Endothelial cell of umbilical vein (primary cell): ENCODE results near the gene NRGN. TPM values are rescaled to one million over a fixed set of nuclear protein-coding genes. Genes with fewer than 3 reads are reported as not detected.

Experiments used
- BruUV-seq: library from RNA; stranded (reverse); fragments of 400-500 nt; replicated peaks from 2 replicates; lab custom pipeline; 2021; lab: Mats Ljungman, UMichigan
- CTCF ChIA-PET: fragments of 300-600, 350-600 bp; sonication (Branson Sonifier 250); formaldehyde crosslinking; loops from one replicate; lab custom pipeline; 2021; ENCODE audit warnings: antibody characterized with exemption, inconsistent platforms; lab: Charles Lee
- POLR2A ChIA-PET: fragments of 300-600, 350-600 bp; sonication (Branson Sonifier 250); formaldehyde crosslinking; loops from one replicate; lab custom pipeline; 2021; ENCODE audit warnings: antibody characterized with exemption, inconsistent platforms; lab: Charles Lee
- DNase-seq: peaks from one replicate; pipeline ENCODE4 v3.0.0-alpha.2; 2011; ENCODE audit warnings: low read depth, low spot score
- FAIRE-seq: peaks from 2 replicates; lab custom pipeline; 2011; peaks lifted over from hg19 to GRCh38; lab: Jason Lieb, UNC
- H2AFZ ChIP-seq: 2 replicates; pipeline ENCODE4 v1.6.0; 2012; ENCODE audit warnings: low read depth, low read length, control low read depth, inconsistent platforms
- H3K27ac ChIP-seq: 2 replicates; pipeline ENCODE4 v1.5.1; 2011; ENCODE audit warnings: low read depth, mild to moderate bottlenecking, control low read depth, low read length, moderate library complexity; ENCODE audit not compliant: insufficient read depth
- H3K27me3 ChIP-seq, 2 experiments: 2 replicates each; pipeline versions ENCODE4 v1.6.0 to v1.6.1; 2011; ENCODE audit warnings: low read length in 2 of 2, mixed read lengths in 1 of 2; ENCODE audit not compliant: control insufficient read depth in 2 of 2, insufficient read depth in 2 of 2
- H3K36me3 ChIP-seq, 2 experiments: 2 replicates in 1 of 2; 3 replicates in 1 of 2; pipeline ENCODE4 v1.5.1; 2011; ENCODE audit warnings: low read length in 2 of 2, mild to moderate bottlenecking in 1 of 2, moderate library complexity in 1 of 2; ENCODE audit not compliant: control insufficient read depth in 2 of 2, insufficient read depth in 2 of 2; ENCODE audit errors: extremely low read depth in 1 of 2
- H3K4me1 ChIP-seq: 3 replicates; pipeline ENCODE4 v1.5.1; 2011; ENCODE audit warnings: mild to moderate bottlenecking, low read length; ENCODE audit not compliant: control insufficient read depth, insufficient read depth; ENCODE audit errors: extremely low read depth
- H3K4me2 ChIP-seq: 2 replicates; pipeline ENCODE4 v1.6.1; 2011; ENCODE audit warnings: low read length, control low read depth, mixed read lengths; ENCODE audit not compliant: insufficient read depth
- H3K4me3 ChIP-seq, 3 experiments: fragments of 200-600 bp in 1 of 3; sonication (generic), shearing (Covaris generic) in 1 of 3; replicated peaks in 1 of 3; 2 replicates each; pipeline ENCODE4 v1.5.1; 2011 to 2016; ENCODE audit warnings: control low read depth in 3 of 3, low read length in 3 of 3, mild to moderate bottlenecking in 2 of 3, inconsistent platforms in 1 of 3, low read depth in 1 of 3, moderate library complexity in 1 of 3; ENCODE audit not compliant: insufficient read depth in 1 of 3
- H3K79me2 ChIP-seq: 2 replicates; pipeline ENCODE4 v1.6.0; 2012; ENCODE audit warnings: low read length, inconsistent platforms; ENCODE audit not compliant: control insufficient read depth, insufficient read depth
- H3K9ac ChIP-seq: replicated peaks from 2 replicates; pipeline ENCODE3; 2011; ENCODE audit warnings: low read length, control low read depth; ENCODE audit not compliant: insufficient read depth; ENCODE audit errors: extremely low read depth
- H3K9me1 ChIP-seq: replicated peaks from 3 replicates; pipeline ENCODE4 v1.6.0; 2011; ENCODE audit warnings: mild to moderate bottlenecking, low read length; ENCODE audit not compliant: control insufficient read depth, insufficient read depth; ENCODE audit errors: extremely low read depth
- H3K9me3 ChIP-seq: replicated peaks from 2 replicates; pipeline ENCODE4 v1.5.1; 2012; ENCODE audit warnings: low read length, inconsistent platforms; ENCODE audit not compliant: control insufficient read depth, insufficient read depth
- H4K20me1 ChIP-seq: replicated peaks from 2 replicates; pipeline ENCODE3; 2011; ENCODE audit warnings: mild to moderate bottlenecking, low read length; ENCODE audit not compliant: control insufficient read depth, insufficient read depth; ENCODE audit errors: extremely low read depth
- EZH2 ChIP-seq: IDR thresholded peaks from 2 replicates; pipeline ENCODE4 v1.6.1; 2012; ENCODE audit warnings: borderline replicate concordance, low read depth, mild to moderate bottlenecking, moderate library complexity, low read length, inconsistent platforms; ENCODE audit not compliant: severe bottlenecking
- FOS ChIP-seq: IDR thresholded peaks from 2 replicates; pipeline ENCODE4 v1.6.1; 2011; ENCODE audit warnings: mild to moderate bottlenecking, low read length, moderate library complexity, borderline replicate concordance; ENCODE audit not compliant: insufficient read depth
- GATA2 ChIP-seq: IDR thresholded peaks from 2 replicates; pipeline ENCODE4 v1.7.0; 2011; ENCODE audit warnings: low read depth, mild to moderate bottlenecking, moderate library complexity, mixed read lengths, low read length; ENCODE audit not compliant: insufficient read length, insufficient read depth
- JUN ChIP-seq: IDR thresholded peaks from 2 replicates; pipeline ENCODE4 v1.6.1; 2011; ENCODE audit warnings: borderline replicate concordance, low read depth; ENCODE audit not compliant: insufficient read length, insufficient read depth
- MYC ChIP-seq: IDR thresholded peaks from one replicate; pipeline ENCODE4 v1.6.1; 2011; ENCODE audit warnings: mild to moderate bottlenecking, low read depth, low read length
- POLR2A ChIP-seq: IDR thresholded peaks from 2 replicates; pipeline ENCODE4 v1.6.1; 2012; ENCODE audit warnings: low read depth, mild to moderate bottlenecking, control low read depth, low read length
- POLR2AphosphoS5 ChIP-seq: IDR thresholded peaks from 2 replicates; pipeline ENCODE4 v1.6.1; 2012; ENCODE audit warnings: low read depth, mild to moderate bottlenecking, control low read depth, low read length, moderate library complexity; ENCODE audit not compliant: insufficient read depth
- dilution Hi-C: fragments of 300-500 bp; cut with MboI; formaldehyde crosslinking; loops from one replicate; pipeline ENCODE4 v1.15.0; 2019; ENCODE audit warnings: low sequenced_read_pairs; ENCODE audit not compliant: extremely low pct_ligation_motif_present
- intact Hi-C: fragments of 100-400 bp; cut with micrococcal nuclease; formaldehyde crosslinking; loops from one replicate; pipeline ENCODE4 v1.10.0; 2022
- polyA plus RNA-seq, 4 experiments: library from polyadenylated mRNA; depleted of rRNA in 3 of 4; stranded (reverse) in 3 of 4; unstranded in 1 of 4; fragments of >200 nt; gene quantifications; 2 replicates each; pipeline versions ENCODE4 v1.2.1 to v1.2.3, GENCODE V29; 2011 to 2012; ENCODE audit warnings: missing spikeins in 1 of 4
- total RNA-seq: library from RNA; stranded (reverse); gene quantifications from 2 replicates; pipeline ENCODE4 v1.2.3, GENCODE V29; 2021
- TF ChIP-seq, protein P1 (sequence below), 2 donors: IDR thresholded peaks; 1 replicate in 1 of 2; 2 replicates in 1 of 2; pipeline ENCODE4 v1.5.1; 2011; ENCODE audit warnings: low read length in 2 of 2, mild to moderate bottlenecking in 2 of 2, moderate library complexity in 2 of 2, control low read depth in 1 of 2, inconsistent platforms in 1 of 2, low read depth in 1 of 2; ENCODE audit not compliant: insufficient read depth in 1 of 2; ENCODE audit errors: extremely low read depth in 1 of 2
- TF ChIP-seq, protein P2 (sequence below): IDR thresholded peaks from 2 replicates; pipeline ENCODE4 v1.6.1; 2011; ENCODE audit not compliant: insufficient read depth, insufficient read length

Gene NRGN
- total and polyA plus RNA-seq, 2 donors (not counting 3 experiments of a cell fraction or from before 2014, with no cell fraction given), result 29.1 to 33.5 TPM

DNA sequence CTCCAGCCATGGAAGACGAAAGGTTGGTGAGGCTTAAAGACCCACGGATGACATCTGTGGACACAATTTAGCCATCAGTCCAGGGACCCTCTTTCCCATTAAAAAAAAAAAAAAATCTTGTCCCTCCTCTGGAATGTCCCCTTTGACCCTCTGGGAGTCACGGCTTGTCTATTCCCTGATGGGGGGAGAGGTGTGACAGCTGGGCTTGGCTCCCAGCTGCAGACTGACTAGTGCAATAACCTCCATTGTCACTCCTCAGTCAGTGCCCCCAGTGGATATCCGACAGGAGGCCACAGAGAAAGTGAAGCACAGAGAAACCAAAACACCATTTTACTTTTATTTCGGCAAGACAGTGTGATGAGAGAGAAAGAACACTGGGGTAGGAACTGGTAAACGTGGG, 15.0 kb downstream of the NRGN start:
- H3K27me3 ChIP-seq, result no peaks in the 10 kb centered on the region
- no peaks in the 10 kb centered on the region for H3K9me3 ChIP-seq
- no peak overlapping the region for H3K9ac ChIP-seq
- H3K4me1 ChIP-seq, result peaks cover 73% of the 10 kb centered on the region
- CTCF ChIA-PET, result interaction anchor here (1.2 to 16.9 kb wide), 5 partner anchors 6 to 110 kb away, joined by 3 to 301 read pairs (median 29); partner anchors contain the start of genes ESAM, NRGN and VSIG2
- POLR2A ChIA-PET, result interaction anchor here (1.2 to 1.8 kb wide), 2 partner anchors 8 to 122 kb away, joined by 3 to 7 read pairs; no protein-coding TSS in a partner anchor
- peak overlapping the region; percentile 37 for H3K4me2 ChIP-seq
- BruUV-seq, result no TSS peak
- H2AFZ ChIP-seq, result no peak overlapping the region
- H3K9me1 ChIP-seq, result no peaks in the 10 kb centered on the region
- TF ChIP-seq GATA2, result no peak
- TF ChIP-seq POLR2A, result no peak
- no peak for TF ChIP-seq POLR2AphosphoS5
- TF ChIP-seq JUN, result no peak
- no peak for TF ChIP-seq EZH2
- TF ChIP-seq, protein P1, sequence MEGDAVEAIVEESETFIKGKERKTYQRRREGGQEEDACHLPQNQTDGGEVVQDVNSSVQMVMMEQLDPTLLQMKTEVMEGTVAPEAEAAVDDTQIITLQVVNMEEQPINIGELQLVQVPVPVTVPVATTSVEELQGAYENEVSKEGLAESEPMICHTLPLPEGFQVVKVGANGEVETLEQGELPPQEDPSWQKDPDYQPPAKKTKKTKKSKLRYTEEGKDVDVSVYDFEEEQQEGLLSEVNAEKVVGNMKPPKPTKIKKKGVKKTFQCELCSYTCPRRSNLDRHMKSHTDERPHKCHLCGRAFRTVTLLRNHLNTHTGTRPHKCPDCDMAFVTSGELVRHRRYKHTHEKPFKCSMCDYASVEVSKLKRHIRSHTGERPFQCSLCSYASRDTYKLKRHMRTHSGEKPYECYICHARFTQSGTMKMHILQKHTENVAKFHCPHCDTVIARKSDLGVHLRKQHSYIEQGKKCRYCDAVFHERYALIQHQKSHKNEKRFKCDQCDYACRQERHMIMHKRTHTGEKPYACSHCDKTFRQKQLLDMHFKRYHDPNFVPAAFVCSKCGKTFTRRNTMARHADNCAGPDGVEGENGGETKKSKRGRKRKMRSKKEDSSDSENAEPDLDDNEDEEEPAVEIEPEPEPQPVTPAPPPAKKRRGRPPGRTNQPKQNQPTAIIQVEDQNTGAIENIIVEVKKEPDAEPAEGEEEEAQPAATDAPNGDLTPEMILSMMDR (IDR thresholded peaks at IDR 0.05; ENCODE audit: extremely low read depth in 1 of 2, insufficient read depth in 1 of 2, low read depth in 1 of 2, low read length in 2 of 2), result no peak
- TF ChIP-seq FOS, result no peak
- no peak for TF ChIP-seq MYC
- TF ChIP-seq, protein P2, sequence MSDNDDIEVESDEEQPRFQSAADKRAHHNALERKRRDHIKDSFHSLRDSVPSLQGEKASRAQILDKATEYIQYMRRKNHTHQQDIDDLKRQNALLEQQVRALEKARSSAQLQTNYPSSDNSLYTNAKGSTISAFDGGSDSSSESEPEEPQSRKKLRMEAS, result no peak
- FAIRE-seq, result no peak
- H3K79me2 ChIP-seq, result peaks cover 41% of the 10 kb centered on the region
- no peak for DNase-seq
- H3K27ac ChIP-seq, result peak overlapping the region; percentile 35
- dilution Hi-C loops (no loop called here), intact Hi-C loops (no loop called here)
- H3K36me3 ChIP-seq, result peaks cover 23 to 38% of the 10 kb centered on the region in 2 experiments
- H3K4me3 ChIP-seq, result no peak overlapping the region
- H4K20me1 ChIP-seq, result no peaks in the 10 kb centered on the region
